ENCODE results near the gene ZC3H12C.
"Not testable (repeated sequence)": the region's sequence is repeated elsewhere in the genome, so short reads cannot be mapped to it uniquely, and the experiment has no call there.

The ZC3H12C gene

DNA sequence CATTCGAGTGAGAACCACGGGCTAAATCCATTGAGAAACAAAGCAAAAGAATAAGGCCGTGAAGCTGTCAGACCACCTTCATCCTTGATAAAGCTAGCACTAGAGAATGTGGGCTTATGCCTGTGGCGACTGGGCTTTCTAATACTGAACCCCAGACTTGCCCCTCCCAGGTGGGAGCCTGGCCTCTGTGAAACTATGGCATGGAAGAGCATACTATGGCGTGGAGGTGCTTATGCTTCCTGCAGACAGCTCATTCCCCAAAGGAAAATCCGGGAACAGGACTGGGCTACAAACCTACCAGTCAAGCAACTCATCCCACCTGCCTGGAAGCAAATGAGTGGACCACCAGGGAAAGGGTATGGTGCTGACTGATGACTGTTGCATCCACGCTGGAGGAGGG, 92.4 kb downstream of the ZC3H12C start:
- DNase-seq: no peak

DNA sequence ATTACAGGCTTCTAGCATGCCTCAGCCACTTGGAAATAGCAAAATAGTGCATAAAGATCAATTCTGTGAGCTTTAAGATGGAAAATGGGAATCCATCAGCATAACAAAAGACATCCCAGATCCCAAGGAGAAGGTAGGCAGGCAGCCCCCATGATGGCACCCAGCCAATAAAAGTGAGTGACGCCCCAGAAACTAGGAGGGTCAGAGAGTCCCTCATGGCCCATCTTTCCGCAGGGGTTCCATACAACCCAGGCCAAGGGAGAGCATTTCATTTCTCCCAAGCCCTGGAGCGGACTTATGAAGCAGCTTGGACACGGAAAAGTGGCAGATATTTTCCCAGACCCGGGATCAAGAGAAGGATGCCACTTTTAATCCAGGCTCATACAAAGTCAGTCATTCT, 93.3 kb downstream of the ZC3H12C start:
- DNase-seq: no peak

DNA sequence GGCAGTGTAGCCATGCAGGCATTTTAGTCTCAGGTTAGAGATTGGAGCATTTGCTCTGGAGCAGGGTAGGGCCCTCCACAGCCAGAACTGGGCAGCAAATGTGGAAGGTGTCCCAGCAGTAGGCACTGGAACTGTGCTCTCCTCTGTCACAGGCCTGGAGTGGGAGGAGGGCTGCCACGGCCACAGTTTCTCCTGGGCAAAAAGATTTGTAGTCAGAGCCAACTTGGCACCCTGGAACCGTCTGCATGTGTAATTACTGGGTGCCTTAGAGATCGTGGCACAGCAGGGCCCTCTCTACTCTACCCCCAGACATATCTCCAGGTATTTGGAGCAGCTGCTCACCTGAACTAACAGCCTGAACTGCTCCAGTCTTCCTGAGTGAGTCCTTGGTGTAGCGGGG, 93.7 kb downstream of the ZC3H12C start:
- DNase-seq: no peak

DNA sequence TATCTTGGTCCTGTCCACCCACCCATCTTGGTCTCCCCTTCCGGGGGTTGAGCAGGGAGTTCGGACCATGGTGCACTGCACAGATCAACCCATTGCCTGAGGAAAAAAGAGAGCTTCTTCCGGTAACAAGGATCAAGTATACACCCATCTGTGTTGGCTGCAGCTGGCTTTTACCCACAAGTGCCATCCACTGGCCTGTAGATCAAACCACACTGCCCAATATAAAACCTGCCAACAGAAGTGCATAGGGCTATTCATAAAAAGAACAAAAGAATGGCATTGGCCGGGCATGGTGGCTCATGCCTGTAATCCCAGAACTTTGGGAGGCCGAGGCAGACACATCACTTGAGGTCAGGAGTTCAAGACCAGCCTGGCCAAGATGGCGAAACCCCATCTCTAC, 94.5 kb downstream of the ZC3H12C start:
- DNase-seq: no peak

DNA sequence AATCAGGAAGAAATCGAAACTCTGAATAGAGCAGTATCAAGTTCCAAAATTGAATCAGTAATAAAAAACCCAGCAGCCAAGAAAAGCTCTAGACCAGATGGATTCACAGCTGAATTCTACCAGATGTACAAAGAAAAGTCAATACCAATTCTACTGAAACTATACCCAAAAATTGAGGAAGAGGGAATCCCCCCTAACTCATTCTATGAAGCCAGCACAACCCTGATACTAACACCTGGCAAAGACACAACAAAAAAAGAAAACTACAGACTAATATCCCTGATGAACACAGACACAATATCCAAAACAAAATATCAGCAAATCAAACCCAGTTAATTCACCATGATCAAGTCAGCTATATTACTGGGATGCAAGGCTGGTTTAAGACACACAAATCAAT, 97.7 kb downstream of the ZC3H12C start:
- no peak for DNase-seq

DNA sequence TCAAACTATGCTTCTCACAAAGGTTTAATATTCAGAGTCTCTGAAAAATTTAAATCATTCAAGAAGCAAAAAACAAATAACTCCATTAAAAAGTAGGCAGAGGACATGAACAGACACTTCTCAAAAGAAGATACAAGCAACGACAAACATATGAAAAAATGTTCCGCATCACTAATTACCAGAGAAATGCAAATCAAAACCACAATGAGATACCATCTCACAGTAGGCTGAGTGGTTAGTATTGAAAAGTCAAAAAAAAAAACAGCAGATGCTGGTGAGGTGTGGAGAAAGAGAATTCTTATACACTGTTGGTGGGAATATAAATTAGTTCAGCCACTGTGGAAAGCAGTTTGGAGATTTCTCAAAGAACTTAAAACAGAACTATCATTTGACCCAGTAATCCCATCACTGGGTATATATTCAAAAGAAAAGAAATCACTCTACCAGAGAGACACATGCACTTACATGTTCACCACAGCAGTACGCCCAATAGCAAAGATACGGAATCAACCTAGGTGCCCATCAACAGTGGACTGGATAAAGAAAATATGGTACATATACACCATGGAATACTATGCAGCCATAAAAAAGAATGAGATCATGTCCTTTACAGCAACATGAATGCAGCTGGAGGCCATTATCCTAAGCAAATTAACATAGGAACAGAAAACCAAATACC, 99.6 kb downstream of the ZC3H12C start:
- not testable (repeated sequence) for DNase-seq

DNA sequence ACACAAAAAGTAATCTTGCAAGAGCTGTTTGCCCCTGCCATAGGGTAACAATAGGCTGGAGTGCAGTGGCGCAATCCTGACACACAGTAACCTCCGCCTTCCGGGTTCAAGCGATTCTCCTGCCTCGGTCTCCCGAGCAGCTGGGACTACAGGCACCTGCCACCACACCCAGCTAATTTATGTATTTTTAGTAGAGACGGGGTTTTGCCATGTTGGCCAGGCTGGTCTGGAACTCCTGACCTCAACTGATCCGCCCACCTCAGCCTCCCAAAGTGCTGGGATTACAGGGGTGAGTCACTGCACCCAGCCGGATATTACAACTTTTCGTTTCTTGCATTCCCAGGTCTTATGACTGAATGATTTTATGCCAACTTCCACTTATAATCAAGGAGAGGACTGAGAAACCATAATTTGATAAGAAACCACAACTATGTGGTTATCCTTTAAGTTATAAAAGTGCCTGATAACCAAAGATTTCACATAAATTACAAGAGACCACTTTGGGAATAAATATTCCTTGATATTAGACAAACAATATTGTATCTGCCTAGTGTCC, 101.1 kb downstream of the ZC3H12C start:
- not testable (repeated sequence) for DNase-seq

DNA sequence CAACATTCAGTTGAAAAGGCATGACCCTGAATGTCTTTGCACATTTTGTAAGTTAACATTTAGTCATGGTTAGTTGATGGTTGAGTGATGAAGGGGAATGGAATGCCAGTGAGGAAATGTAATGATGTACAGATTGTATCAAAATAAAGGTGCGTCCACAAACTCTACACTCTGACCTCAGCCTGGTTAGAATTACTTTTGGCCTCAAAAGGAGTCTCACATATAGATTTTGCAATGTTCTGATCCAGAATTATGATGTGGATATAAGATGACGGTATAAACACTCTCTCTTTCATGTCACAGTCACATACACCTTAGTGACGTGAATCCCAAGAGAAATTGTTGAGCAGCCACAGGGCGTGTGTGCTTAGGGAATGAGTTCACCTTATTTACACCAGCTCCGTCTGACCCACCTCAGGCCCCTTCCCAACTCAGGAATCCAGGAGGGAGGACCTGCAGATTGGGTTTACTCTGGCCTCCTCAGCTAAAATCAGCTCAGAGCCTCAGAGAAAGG, 103.1 kb downstream of the ZC3H12C start:
- no peak for DNase-seq

DNA sequence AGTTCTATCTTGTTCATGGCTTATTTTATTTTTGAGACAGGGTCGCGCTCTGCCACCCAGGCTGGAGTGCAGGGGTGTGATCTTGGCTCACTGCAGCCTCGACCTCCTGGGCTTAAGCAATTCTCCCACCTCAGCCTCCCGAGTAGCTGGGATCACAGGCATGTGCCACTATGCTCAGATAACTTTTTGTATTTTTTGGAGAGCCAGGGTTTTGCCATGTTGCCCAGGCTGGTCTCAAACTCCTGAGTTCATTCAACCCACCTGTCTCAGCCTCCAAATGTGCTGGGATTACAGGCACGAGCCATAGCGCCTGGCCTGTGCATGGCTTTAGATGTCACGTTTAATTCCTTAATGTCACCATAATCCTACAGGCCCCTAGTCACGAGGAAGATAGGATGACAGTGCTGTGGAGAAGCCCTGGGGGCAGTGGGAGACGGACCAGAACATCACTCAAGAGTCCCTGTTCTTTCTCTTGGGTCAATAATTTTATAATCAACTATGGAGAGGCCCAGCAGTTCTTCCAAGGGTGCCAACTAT, 103.8 kb downstream of the ZC3H12C start:
- no peak for DNase-seq

DNA sequence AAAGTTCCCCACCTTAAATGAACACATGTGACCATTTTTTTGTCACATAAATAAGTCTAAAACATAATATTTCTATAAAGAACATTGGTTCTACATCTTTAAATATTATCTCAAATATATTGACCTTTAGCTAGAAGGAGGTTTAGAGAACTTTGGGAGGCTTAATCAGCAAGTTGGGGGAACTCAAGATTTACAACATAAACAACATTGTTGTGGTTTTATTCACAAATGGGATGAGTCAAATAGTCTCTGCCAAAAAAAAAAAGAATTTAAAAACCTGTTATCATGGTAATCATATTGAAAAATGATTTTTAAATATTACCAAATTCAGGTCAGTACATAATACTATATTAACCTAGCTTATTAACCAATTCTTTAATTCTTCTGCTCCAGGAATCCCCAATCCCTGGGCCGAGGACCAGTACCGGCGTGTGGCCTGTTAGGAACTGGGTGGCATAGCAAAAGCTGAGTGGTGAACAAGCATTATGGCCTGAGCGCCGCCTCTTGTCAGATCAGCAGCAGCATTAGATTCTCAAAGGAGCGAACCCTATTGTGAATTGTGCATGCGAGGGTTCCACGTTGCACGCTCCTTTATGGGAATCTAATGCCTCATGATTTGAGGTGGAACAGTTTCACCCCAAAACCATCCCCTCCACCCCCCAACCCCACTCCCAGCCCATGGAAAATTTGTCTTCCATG, 105.0 kb downstream of the ZC3H12C start:
- no peak for DNase-seq

DNA sequence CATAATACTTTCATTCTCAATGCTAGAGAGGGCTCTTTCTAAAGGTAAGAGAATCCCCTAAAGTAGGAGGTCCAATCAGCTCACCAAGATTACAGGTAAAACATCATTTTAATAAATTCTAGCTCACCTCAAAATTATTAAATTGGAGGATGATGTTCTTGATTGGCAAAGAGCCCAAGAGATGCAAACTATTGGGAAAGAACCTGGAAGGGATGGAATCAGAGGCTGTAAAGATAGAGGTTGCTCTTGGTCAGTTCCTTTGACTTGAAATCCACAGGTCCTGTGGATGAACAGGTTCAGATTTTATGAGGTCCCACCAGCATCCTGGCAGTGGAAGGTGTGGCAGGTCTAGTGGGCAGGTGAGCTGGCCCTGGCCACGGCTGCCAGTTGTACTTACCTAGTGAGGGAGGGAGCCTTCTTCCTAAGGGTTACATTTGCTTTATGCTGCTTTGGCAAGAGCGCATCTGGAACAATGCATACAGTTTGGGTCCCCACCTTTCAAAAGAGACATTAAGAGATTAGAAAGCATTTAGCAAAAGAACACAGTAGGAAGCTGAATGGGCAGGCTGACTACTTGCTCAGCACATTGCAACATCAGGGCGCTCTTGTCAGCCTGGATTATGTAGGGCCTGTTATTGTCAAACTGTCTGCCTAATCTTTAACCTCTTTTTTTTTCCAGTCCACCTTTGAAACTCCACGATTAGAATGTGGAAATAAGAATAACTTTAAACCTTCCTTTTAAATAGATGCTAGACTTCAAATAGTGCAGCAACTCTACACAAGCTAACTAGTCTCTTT, 106.2 kb downstream of the ZC3H12C start:
- DNase-seq: no peak

DNA sequence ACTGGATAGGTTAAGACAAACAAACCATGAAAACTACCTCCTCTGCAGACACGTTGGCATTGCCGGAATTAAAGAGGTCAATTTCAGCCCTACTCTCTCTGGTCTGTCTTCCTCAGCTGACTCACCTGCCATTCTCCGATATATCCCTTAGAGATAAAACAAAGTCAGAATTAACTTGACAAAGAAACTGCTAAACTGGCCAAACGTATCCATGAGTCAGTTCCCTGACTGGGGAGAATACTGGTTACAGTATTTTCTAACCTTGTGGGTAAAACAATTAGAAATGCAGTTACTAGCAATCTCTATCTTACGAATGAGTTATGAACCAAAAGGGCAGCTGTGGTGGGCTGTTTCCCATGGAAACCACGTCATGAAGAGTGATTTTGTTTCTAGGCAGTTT, 107.0 kb downstream of the ZC3H12C start:
- DNase-seq: no peak

DNA sequence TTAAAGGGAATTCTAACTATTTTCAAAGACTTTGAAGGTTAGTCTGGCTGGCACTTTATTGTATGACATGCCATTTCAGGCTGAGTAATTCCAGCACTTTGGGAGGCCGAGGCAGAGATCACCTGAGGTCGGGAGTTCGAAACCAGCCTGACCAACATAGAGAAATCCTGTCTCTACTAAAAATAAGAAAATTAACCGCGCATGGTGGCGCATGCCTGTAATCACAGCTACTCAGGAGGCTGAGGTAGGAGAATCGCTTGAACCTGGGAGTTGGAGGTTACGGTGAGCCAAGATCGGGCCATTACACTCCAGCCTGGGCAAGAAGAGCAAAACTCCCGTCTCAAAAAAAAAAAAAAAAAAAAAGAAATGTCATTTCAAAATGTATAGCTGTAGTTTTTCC, 107.6 kb downstream of the ZC3H12C start:
- no peak for DNase-seq

DNA sequence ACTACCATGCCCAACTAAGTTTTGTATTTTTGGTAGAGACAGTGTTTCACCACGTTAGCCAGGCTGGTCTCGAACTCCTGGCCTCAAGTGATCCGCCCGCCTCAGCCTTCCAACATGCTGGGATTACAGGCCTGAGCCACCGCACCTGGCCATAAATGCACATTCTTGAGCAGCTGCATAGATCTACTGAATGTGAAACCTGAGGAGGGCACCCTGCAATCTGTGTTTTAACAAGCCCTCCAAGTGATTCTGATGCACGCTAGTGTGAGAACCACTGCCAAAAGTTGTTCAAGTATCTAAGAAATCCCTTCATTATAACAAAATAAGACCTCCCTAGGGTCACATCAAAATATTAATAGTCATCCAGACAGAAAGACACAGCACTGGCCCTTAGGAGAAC, 113.9 kb downstream of the ZC3H12C start:
- DNase-seq: no peak

DNA sequence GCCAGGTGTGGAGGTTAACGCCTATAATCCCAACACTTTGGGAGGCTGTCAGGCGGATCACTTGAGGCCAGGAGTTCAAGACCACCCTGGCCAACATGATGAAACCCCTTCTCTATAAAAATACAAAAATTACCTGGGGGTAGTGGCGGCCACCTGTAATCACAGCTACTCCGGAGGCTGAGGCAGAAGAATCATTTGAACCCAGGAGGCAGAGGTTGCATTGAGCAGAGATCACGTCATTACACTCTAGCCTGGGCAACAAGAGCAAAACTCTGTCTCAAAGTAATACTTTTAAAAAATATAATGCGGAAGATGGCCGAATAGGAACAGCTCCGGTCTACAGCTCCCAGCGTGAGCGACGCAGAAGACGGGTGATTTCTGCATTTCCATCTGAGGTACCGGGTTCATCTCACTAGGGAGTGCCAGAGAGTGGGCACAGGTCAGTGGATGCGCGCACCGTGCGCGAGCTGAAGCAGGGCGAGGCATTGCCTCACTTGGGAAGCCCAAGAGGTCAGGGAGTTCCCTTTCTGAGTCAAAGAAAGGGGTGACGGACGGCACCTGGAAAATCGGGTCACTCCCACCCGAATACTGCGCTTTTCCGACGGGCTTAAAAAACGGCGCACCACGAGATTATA, 115.6 kb downstream of the ZC3H12C start:
- not testable (repeated sequence) for DNase-seq

DNA sequence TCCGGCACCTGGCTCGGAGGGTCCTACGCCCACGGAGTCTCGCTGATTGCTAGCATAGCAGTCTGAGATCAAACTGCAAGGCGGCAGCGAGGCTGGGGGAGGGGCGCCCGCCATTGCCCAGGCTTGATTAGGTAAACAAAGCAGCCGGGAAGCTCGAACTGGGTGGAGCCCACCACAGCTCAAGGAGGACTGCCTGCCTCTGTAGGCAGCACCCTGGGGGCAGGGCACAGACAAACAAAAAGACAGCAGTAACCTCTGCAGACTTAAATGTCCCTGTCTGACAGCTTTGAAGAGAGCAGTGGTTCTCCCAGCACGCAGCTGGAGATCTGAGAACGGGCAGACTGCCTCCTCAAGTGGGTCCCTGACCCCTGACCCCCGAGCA, 116.1 kb downstream of the ZC3H12C start:
- not testable (repeated sequence) for DNase-seq

DNA sequence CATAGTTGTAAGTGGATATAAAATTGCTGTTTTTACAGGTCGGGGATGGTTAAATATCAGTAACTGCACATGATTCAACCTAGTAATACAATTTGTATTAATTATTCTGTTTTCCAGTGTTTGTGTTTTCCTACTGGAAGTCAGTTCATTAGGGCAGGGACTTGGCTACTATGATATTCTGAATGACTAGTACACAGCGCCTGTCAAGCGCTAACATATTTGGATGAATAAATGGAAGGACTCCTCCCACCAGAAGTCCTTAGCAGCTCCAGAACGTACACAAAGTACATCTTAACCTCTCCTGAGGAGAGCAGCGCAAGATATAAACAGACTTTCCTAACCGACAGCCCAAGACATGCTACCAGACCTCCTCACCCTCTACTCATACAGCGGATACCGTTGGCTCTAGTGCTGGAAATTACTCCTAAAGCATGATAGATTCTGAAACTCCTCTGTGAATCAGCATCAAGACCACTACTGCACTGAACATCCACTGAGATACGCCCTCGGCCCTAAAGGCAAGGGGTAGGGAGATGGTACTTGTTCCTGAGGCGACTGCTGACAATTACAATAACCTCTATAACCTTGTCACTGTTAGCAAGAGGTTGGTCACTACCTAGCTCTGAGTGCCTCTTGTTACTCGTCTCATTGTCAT, 124.2 kb downstream of the ZC3H12C start:
- no peak for DNase-seq

DNA sequence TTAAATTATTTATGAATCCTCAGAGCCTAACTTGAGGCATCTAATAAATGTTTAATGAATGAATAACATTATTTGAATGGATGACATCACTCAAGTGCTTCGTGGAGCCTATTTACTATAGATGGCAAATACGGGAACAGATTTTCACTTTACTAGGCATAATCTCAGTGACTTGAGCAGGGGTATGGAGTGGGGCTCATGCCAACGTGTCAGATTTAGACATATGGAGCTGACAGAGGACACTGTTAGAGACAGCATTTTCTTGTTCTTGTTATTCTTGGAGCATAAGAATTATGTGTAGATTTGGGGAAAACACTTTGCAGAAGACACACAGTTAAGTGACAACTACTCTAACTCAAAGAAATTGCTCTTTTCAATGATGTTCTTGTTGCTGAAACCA, 124.7 kb downstream of the ZC3H12C start:
- DNase-seq: no peak

DNA sequence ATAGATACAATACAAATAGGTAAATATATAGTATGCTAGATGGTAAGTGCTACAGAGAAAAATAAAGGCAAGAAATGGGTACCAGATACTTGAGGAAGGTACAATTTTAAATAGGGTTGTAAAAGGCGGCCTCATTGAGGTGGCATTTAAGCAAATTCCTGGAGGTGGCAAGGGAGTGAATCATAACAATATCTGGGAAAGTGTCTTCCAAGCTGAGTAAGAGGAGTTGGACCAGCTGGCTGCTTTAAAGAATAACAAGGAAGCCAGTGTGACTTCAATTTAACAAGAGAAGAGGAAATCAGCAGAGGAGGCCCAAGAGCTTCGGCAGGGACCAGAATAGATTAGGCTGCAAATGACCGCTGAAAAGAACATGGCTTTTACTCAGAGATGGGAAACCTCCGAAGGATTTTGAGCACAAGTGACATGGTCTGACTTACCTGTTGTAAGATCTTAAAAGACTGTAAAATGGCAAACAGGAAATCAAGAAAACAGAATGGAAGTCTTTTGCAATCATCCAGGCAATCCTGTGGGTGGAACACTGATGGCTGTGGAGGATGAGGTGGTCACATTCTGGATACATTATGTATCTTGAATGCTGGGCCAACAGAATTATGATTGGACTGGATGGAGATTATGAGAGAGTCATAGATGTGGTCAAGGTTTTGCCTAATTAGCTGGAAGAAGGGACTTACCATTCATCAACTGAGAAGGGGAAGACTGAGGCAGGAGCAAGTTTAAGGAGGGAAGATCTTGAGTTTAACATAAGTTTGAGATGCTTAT, 126.0 kb downstream of the ZC3H12C start:
- no peak for DNase-seq
